ENCODE data around the gene RPRD1B.

RPRD1B gene

GRCh38 chr20:38033330-38034107, at the start of gene RPRD1B, which contains the start of gene TTI1:
TSS of gene RPRD1B (plus strand) at chr20:38033746. CDS start at chr20:38033948, 202 bp downstream.
TSS of gene TTI1 (minus strand) at chr20:38033456. CDS start at chr20:38013816, 19,640 bp downstream.
- peak; percentile 85 for DNase-seq

- no peak for DNase-seq
These were observed 49.3 kb upstream of the RPRD1B start for GRCh38 chr20:37984018-37984785.

- DNase-seq = no peak
These were observed 47.3 kb upstream of the RPRD1B start for GRCh38 chr20:37986044-37986858.

- DNase-seq = no peak
These were observed 46.5 kb upstream of the RPRD1B start for GRCh38 chr20:37986873-37987601.

GRCh38 chr20:37987602-37988290, 45.8 kb upstream of the RPRD1B start:
- DNase-seq = no peak

- DNase-seq = no peak
These were observed 45.1 kb upstream of the RPRD1B start for GRCh38 chr20:37988306-37988954.

- DNase-seq = no peak
These were observed 43.8 kb upstream of the RPRD1B start for GRCh38 chr20:37989601-37990295.

- peak; percentile 85 for DNase-seq
These were observed 42.9 kb upstream of the RPRD1B start for GRCh38 chr20:37990571-37991151.

GRCh38 chr20:37991157-37991866, 42.2 kb upstream of the RPRD1B start:
- no peak for DNase-seq

GRCh38 chr20:37991908-37992307, 41.6 kb upstream of the RPRD1B start:
- DNase-seq = no peak

GRCh38 chr20:37992802-37993409, 40.6 kb upstream of the RPRD1B start:
- DNase-seq = peak; percentile 46

GRCh38 chr20:37994512-37994911, 39.0 kb upstream of the RPRD1B start:
- DNase-seq = no peak

GRCh38 chr20:37995856-37996605, 37.5 kb upstream of the RPRD1B start:
- DNase-seq = no peak

GRCh38 chr20:37997516-37997915, 36.0 kb upstream of the RPRD1B start:
- DNase-seq = no peak

GRCh38 chr20:37999526-38000263, 33.9 kb upstream of the RPRD1B start:
- DNase-seq = no peak

GRCh38 chr20:38000293-38000692, 33.3 kb upstream of the RPRD1B start:
- no peak for DNase-seq

GRCh38 chr20:38001173-38001875, 32.2 kb upstream of the RPRD1B start:
- DNase-seq = no peak
